Gastroesophageal sphincter (tissue), 3 donors: ENCODE data around the gene GPR137C.

ENCODE experiments used
- CTCF ChIP-seq, 4 experiments: fragments of 200-600 bp in 2 of 4; fragments of 450-650 bp in 2 of 4; sonication (generic) in 1 of 4; IDR thresholded peaks; one replicate each; pipeline ENCODE4 v1.5.1; 2017 to 2019; ENCODE audit warnings: antibody characterized with exemption in 4 of 4, mild to moderate bottlenecking in 2 of 4, moderate library complexity in 2 of 4
- EP300 ChIP-seq: sonication (generic); formaldehyde crosslinking; IDR thresholded peaks from one replicate; pipeline ENCODE4 v1.6.1; 2017; ENCODE audit warnings: antibody characterized with exemption, mild to moderate bottlenecking
- POLR2A ChIP-seq, 2 donors: fragments of 450-650 bp; IDR thresholded peaks; one replicate each; pipeline ENCODE4 v1.6.1; 2017; ENCODE audit warnings: antibody characterized with exemption in 2 of 2, mild to moderate bottlenecking in 2 of 2, moderate library complexity in 1 of 2

- TF ChIP-seq CTCF (IDR thresholded peaks at IDR 0.05) (no peak), POLR2A (IDR thresholded peaks at IDR 0.05) (no peak), EP300 (no peak)
Measured at GRCh38 chr14:52590318-52590717, 37.7 kb downstream of the GPR137C start.
